B cell (primary cell): ENCODE measurements around the gene RAB26. TPM values are rescaled to one million over a fixed set of nuclear protein-coding genes. Genes with fewer than 3 reads are reported as not detected.
"Not testable (repeated sequence)": the region's sequence is repeated elsewhere in the genome, so short reads cannot be mapped to it uniquely, and the experiment has no call there.

Source experiments
- ATAC-seq: fragments of 200-7000 bp; cut with Tn5 transposase; one replicate; pipeline ENCODE4 v1.10.0; 2021; ENCODE audit warnings: low read depth, mild to moderate bottlenecking, moderate number of reproducible peaks, moderate library complexity
- CTCF ChIA-PET: fragments of 350-600 bp; sonication (Branson Sonifier 250); formaldehyde crosslinking; loops from one replicate; lab custom pipeline; 2021; ENCODE audit warnings: antibody characterized with exemption, inconsistent platforms; lab: Charles Lee
- POLR2A ChIA-PET: fragments of 350-600 bp; sonication (Branson Sonifier 250); formaldehyde crosslinking; loops from one replicate; lab custom pipeline; 2021; ENCODE audit warnings: antibody characterized with exemption; lab: Charles Lee
- DNase-seq: peaks from one replicate; pipeline ENCODE4 v3.0.0; 2013
- H2AFZ ChIP-seq: 2 replicates; pipeline ENCODE4 v1.6.1; 2012; ENCODE audit warnings: mild to moderate bottlenecking, low read depth, low read length; ENCODE audit not compliant: insufficient read depth, poor library complexity, severe bottlenecking
- H3K27ac ChIP-seq, 2 donors: 1 replicate in 1 of 2; 2 replicates in 1 of 2; pipeline ENCODE4 v1.5.1; 2012 to 2013; ENCODE audit warnings: low read length in 2 of 2, mild to moderate bottlenecking in 2 of 2, moderate library complexity in 1 of 2
- H3K27me3 ChIP-seq, 4 experiments: fragments of 200-600 bp in 1 of 4; sonication (generic) in 1 of 4; replicated peaks in 1 of 4; 1 replicate in 2 of 4; 2 replicates in 2 of 4; pipeline versions ENCODE4 v1.6.1 to v1.7.0; 2013 to 2016; ENCODE audit warnings: low read length in 3 of 4, mild to moderate bottlenecking in 2 of 4, mixed read lengths in 1 of 4, moderate library complexity in 1 of 4; ENCODE audit not compliant: insufficient read depth in 4 of 4, control insufficient read depth in 3 of 4; ENCODE audit errors: control extremely low read depth in 1 of 4
- H3K36me3 ChIP-seq, 2 experiments: replicated peaks in 1 of 2; 1 replicate in 1 of 2; 2 replicates in 1 of 2; pipeline versions ENCODE4 v1.6.1 to v1.7.1; 2013; ENCODE audit warnings: low read length in 1 of 2; ENCODE audit not compliant: insufficient read depth in 2 of 2, control insufficient read depth in 1 of 2; ENCODE audit errors: control extremely low read depth in 1 of 2, extremely low read depth in 1 of 2
- H3K4me1 ChIP-seq, 2 donors: fragments of 200-600 bp in 1 of 2; sonication (generic) in 1 of 2; 1 replicate in 1 of 2; 2 replicates in 1 of 2; pipeline versions ENCODE4 v1.5.1 to v1.6.1; 2013 to 2017; ENCODE audit warnings: low read length in 2 of 2; ENCODE audit not compliant: control insufficient read depth in 2 of 2, insufficient read depth in 2 of 2
- H3K4me2 ChIP-seq: replicated peaks from 2 replicates; pipeline ENCODE3; 2012; ENCODE audit warnings: mild to moderate bottlenecking, low read depth, low read length; ENCODE audit not compliant: poor library complexity, severe bottlenecking
- H3K4me3 ChIP-seq, 5 experiments: fragments of 200-600 bp in 1 of 5; sonication (generic) in 1 of 5; 1 replicate in 3 of 5; 2 replicates in 2 of 5; pipeline versions ENCODE4 v1.5.1 to v1.7.0; 2011 to 2016; ENCODE audit warnings: low read length in 4 of 5, mild to moderate bottlenecking in 4 of 5, low read depth in 2 of 5, control low read depth in 1 of 5, moderate library complexity in 1 of 5; ENCODE audit not compliant: insufficient read depth in 1 of 5; ENCODE audit errors: control extremely low read depth in 1 of 5, extremely low read depth in 1 of 5
- H3K79me2 ChIP-seq: fragments of 200-600 bp; sonication (generic); one replicate; pipeline ENCODE4 v1.6.0; 2016; ENCODE audit warnings: low read length; ENCODE audit not compliant: control insufficient read depth, insufficient read depth
- H3K9ac ChIP-seq: fragments of 200-600 bp; sonication (generic); 2 replicates; pipeline ENCODE4 v1.6.1; 2017; ENCODE audit warnings: mild to moderate bottlenecking, low read length, moderate library complexity
- H3K9me3 ChIP-seq, 3 donors: one replicate each; pipeline versions ENCODE4 v1.6.1 to v1.7.1; 2013; ENCODE audit warnings: low read length in 2 of 3; ENCODE audit not compliant: control insufficient read depth in 2 of 3, insufficient read depth in 1 of 3; ENCODE audit errors: control extremely low read depth in 1 of 3
- H4K20me1 ChIP-seq: 2 replicates; pipeline ENCODE4 v1.6.0; 2012; ENCODE audit warnings: mild to moderate bottlenecking, low read length; ENCODE audit not compliant: insufficient read depth, control insufficient read depth, poor library complexity, severe bottlenecking
- H3K27ac Mint-ChIP-seq: one replicate; pipeline ENCODE4 v1.8.0; 2021; ENCODE audit warnings: mixed read lengths
- H3K27me3 Mint-ChIP-seq: one replicate; pipeline ENCODE4 v1.8.0; 2021; ENCODE audit warnings: mixed read lengths
- H3K4me1 Mint-ChIP-seq: one replicate; pipeline ENCODE4 v1.8.0; 2021; ENCODE audit warnings: mixed read lengths
- H3K4me3 Mint-ChIP-seq: one replicate; pipeline ENCODE4 v1.8.0; 2021; ENCODE audit warnings: mixed read lengths
- H3K9me3 Mint-ChIP-seq: one replicate; pipeline ENCODE4 v1.8.0; 2022; ENCODE audit warnings: mixed read lengths; ENCODE audit not compliant: insufficient read depth
- WGBS: methylation state at CpG from one replicate; pipeline ENCODE4 v1.1.5; 2013; ENCODE audit warnings: missing lambda C conversion rate; ENCODE audit not compliant: insufficient coverage; 5-methylcytosine and 5-hydroxymethylcytosine counted together
- intact Hi-C: fragments of 100-400 bp; cut with micrococcal nuclease; formaldehyde crosslinking; loops from one replicate; pipeline ENCODE4 v1.10.0; 2022
- polyA plus RNA-seq: library from polyadenylated mRNA; depleted of rRNA; stranded (reverse); fragments of >200 nt; gene quantifications from 2 replicates; pipeline ENCODE4 v1.2.3, GENCODE V29; 2012
- total RNA-seq, 2 donors: library from RNA; stranded (reverse); fragments of 120-200 nt in 1 of 2; gene quantifications; 1 replicate in 1 of 2; 2 replicates in 1 of 2; pipeline versions ENCODE4 v1.2.3 to v1.2.4, GENCODE V29; 2013 to 2022

RAB26 gene
- total and polyA plus RNA-seq, 2 donors (not counting 1 experiment from before 2014, with no cell fraction given): 0.62 to 1.2 TPM

DNA sequence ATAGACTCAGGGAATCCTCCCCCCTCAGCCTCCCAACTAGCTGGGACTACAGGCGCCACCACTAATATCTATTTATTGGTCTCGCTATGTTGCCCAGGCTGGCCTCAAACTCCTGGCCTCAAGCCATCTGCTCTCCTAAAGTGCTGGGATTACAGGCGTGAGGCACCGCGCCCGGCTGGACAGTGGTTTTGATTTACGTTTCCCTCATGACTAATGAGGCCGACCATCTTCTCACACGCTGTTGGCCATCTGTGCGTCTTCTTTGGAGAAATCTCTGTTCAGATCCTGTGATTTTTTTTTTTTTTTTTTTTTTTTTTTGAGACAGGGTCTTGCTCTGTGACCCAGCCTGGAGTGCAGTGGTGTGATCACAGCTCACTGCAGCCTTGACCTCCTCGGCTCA, 19.2 kb upstream of the RAB26 start:
- H3K4me2 ChIP-seq, H2AFZ ChIP-seq: not testable (repeated sequence)

DNA sequence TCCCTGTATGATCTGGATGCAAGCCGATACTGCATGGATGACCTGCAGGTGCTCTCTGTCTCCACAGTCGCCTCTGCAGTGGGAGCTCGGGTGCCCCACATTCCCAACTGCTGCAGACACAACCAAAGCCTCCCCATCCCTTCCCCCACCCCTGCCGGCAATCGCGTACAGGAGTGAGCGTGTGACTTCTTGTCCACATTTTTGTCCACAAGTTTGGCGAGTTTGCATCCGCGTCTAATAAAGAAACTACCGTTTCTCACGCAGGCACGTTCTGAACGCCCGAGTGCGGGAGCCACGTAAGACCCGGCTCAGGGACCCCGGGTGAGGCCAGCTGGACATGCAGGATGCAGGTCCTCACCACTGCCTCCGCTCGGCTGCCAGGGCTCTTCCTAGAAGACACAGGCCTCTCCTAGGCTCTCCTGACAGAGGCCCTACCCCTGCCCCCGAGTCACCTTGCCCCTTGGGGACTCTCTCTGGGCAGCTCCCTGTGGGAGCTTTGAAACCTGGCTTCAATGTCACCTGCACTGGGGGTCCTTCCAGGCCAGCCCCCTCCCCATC, 18.5 kb upstream of the RAB26 start:
- H3K27me3 ChIP-seq, DNase-seq, H3K4me3 Mint-ChIP-seq, ATAC-seq, H3K27me3 Mint-ChIP-seq, H3K9me3 Mint-ChIP-seq, CTCF ChIA-PET, H3K9me3 ChIP-seq, H3K27ac Mint-ChIP-seq, H3K9ac ChIP-seq, POLR2A ChIA-PET, H2AFZ ChIP-seq, intact Hi-C loops, H3K27ac ChIP-seq, H4K20me1 ChIP-seq, H3K36me3 ChIP-seq, H3K4me2 ChIP-seq, H3K4me3 ChIP-seq, H3K79me2 ChIP-seq: not testable (repeated sequence)
- H3K4me1 Mint-ChIP-seq: peaks cover 18% of the 10 kb centered on the region
- H3K4me1 ChIP-seq: peaks cover 5 to 17% of the 10 kb centered on the region in 2 donors
- WGBS: 96% methylated on average over 16 of the region's 22 CpGs

More for the DNA sequence above, 19.2 kb upstream of the RAB26 start:
- H3K4me1 Mint-ChIP-seq: peaks cover 18% of the 10 kb centered on the region
- H3K4me3 ChIP-seq, H3K36me3 ChIP-seq, DNase-seq, H3K79me2 ChIP-seq, H3K27me3 Mint-ChIP-seq, H3K9ac ChIP-seq, H3K27ac Mint-ChIP-seq, ATAC-seq, H3K9me3 ChIP-seq, H3K4me3 Mint-ChIP-seq, H3K27ac ChIP-seq, intact Hi-C loops, H3K27me3 ChIP-seq, CTCF ChIA-PET, H3K9me3 Mint-ChIP-seq, H4K20me1 ChIP-seq: not testable (repeated sequence)
- WGBS: no CpG with 5 or more reads among the region's 11 CpGs
- H3K4me1 ChIP-seq: peaks cover 5 to 17% of the 10 kb centered on the region in 2 donors
- POLR2A ChIA-PET: interaction anchor here (0.6 kb wide), 1 partner anchor 723 kb away, joined by 3 read pairs; no protein-coding TSS in a partner anchor

DNA sequence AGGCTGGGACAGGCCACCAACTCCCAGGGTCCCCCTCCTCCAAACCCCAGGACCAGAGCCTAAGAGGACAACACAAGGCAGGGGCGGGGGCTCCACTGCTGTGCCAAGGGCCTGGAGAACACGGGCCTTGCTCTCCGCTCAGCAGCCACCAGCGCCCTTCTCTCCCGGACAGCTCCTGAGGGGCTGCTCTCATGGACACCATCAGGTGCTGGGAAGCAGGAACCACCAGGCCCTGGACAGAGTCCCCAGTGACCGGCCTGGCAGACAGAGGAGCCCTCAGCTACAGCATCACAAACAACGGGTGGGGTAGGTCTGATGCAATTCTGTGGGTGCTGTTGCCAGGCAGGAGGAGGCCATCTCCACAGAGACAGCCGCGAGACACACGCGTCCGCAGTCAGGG, 14.6 kb upstream of the RAB26 start:
- H3K4me1 Mint-ChIP-seq, H2AFZ ChIP-seq, H3K4me3 Mint-ChIP-seq, H4K20me1 ChIP-seq, H3K9ac ChIP-seq, H3K4me2 ChIP-seq, CTCF ChIA-PET, H3K9me3 Mint-ChIP-seq, H3K36me3 ChIP-seq, H3K9me3 ChIP-seq, H3K27ac ChIP-seq, POLR2A ChIA-PET, intact Hi-C loops, DNase-seq, H3K4me3 ChIP-seq, H3K27me3 Mint-ChIP-seq, H3K27ac Mint-ChIP-seq, ATAC-seq, H3K27me3 ChIP-seq, H3K79me2 ChIP-seq: not testable (repeated sequence)
- peaks cover 5 to 13% of the 10 kb centered on the region in 2 donors for H3K4me1 ChIP-seq
- WGBS: 93% methylated on average over 4 of the region's 12 CpGs

DNA sequence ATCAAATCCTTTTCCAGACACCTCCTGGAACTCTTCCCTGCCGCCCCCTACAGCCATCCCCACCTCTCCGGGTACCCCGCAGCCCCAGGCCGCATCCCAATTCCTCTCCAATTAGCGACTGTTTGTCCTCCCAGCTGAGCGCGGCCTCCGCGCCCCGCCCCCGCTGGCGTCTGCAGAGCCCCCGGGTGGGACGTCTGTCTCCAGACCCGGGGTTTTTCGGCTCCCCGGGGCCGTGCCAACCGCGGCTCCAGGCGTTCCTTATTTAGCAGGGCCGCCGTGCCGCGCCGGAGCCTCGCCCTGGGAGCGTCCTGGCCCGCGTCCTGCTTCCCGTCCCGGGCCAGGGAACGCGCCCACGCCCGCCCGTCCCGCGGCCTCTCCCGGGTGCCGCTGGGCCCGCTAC, 13.4 kb upstream of the RAB26 start:
- H4K20me1 ChIP-seq, H3K4me1 Mint-ChIP-seq, intact Hi-C loops, CTCF ChIA-PET, H3K27me3 Mint-ChIP-seq, POLR2A ChIA-PET, H3K36me3 ChIP-seq, ATAC-seq, H3K27ac ChIP-seq, H3K27me3 ChIP-seq, H2AFZ ChIP-seq, H3K9me3 ChIP-seq, H3K4me1 ChIP-seq, H3K27ac Mint-ChIP-seq, H3K79me2 ChIP-seq, H3K9me3 Mint-ChIP-seq, H3K4me2 ChIP-seq: not testable (repeated sequence)
- DNase-seq: peak; percentile 37
- Histone ChIP-seq H3K9ac (peak overlapping the region; percentile 45), H3K4me3 (peak overlapping the region in 3 of 5 experiments; percentile 19 to 48 (median 38))
- peak overlapping the region; percentile 77 for H3K4me3 Mint-ChIP-seq
- 0% methylated on average over 16 of the region's 42 CpGs for WGBS
